WTC11 (cell line): Measurements from ENCODE around the gene TAL1. TPM values are rescaled to one million over a fixed set of nuclear protein-coding genes. Genes with fewer than 3 reads are reported as not detected.

Experiments used
- ATAC-seq: fragments of 200-7000 bp; cut with Tn5 transposase; 2 replicates; pipeline ENCODE4 v1.10.0; 2021; ENCODE audit warnings: mild to moderate bottlenecking, moderate library complexity
- CTCF ChIA-PET: fragments of 300-600 bp; sonication (Branson Sonifier 250); formaldehyde crosslinking; loops from one replicate; lab custom pipeline; 2021; ENCODE audit warnings: antibody characterized with exemption; lab: Charles Lee
- POLR2A ChIA-PET: fragments of 350-600 bp; sonication (Branson Sonifier 250); formaldehyde crosslinking; loops from one replicate; lab custom pipeline; 2021; ENCODE audit warnings: antibody characterized with exemption; lab: Charles Lee
- DNase-seq: peaks from one replicate; pipeline ENCODE4 v3.0.0; 2021; ENCODE audit warnings: low spot score
- H3K27ac Mint-ChIP-seq: 2 replicates; pipeline ENCODE4 v1.8.0; 2021; ENCODE audit warnings: mixed read lengths
- H3K27me3 Mint-ChIP-seq: 2 replicates; pipeline ENCODE4 v1.8.0; 2021; ENCODE audit warnings: low read depth, mild to moderate bottlenecking, moderate library complexity, mixed read lengths
- H3K36me3 Mint-ChIP-seq: 2 replicates; pipeline ENCODE4 v1.8.0; 2021; ENCODE audit warnings: mixed read lengths
- H3K4me1 Mint-ChIP-seq: 2 replicates; pipeline ENCODE4 v1.8.0; 2022; ENCODE audit warnings: mixed read lengths
- H3K4me3 Mint-ChIP-seq: 2 replicates; pipeline ENCODE4 v1.8.0; 2021; ENCODE audit warnings: mild to moderate bottlenecking, moderate library complexity, mixed read lengths
- H3K9me3 Mint-ChIP-seq: 2 replicates; pipeline ENCODE4 v1.8.0; 2021; ENCODE audit warnings: mixed read lengths
- CREM ChIP-seq: sonication (generic); formaldehyde crosslinking; IDR thresholded peaks from 2 replicates; pipeline ENCODE4 v1.8.1; 2022; ENCODE audit warnings: mild to moderate bottlenecking, missing genetic modification reagents, moderate library complexity
- FOXJ3 ChIP-seq: sonication (generic); formaldehyde crosslinking; IDR thresholded peaks from 2 replicates; pipeline ENCODE4 v1.9.0; 2021; ENCODE audit warnings: missing genetic modification reagents, mild to moderate bottlenecking, borderline replicate concordance
- FOXK1 ChIP-seq: sonication (generic); formaldehyde crosslinking; IDR thresholded peaks from 2 replicates; pipeline ENCODE4 v1.8.0; 2022; ENCODE audit warnings: mild to moderate bottlenecking, moderate library complexity, missing genetic modification reagents
- GRHL2 ChIP-seq: fragments of 250-450 bp; sonication (Bioruptor Pico); IDR thresholded peaks from 2 replicates; pipeline ENCODE4 v1.8.0; 2022; ENCODE audit warnings: mild to moderate bottlenecking, moderate library complexity; ENCODE audit not compliant: insufficient replicate concordance, severe bottlenecking
- KAT7 ChIP-seq: sonication (generic); formaldehyde crosslinking; IDR thresholded peaks from 2 replicates; pipeline ENCODE4 v1.8.1; 2023; ENCODE audit warnings: missing genetic modification reagents, mild to moderate bottlenecking, borderline replicate concordance
- MYBL2 ChIP-seq: sonication (generic); formaldehyde crosslinking; IDR thresholded peaks from 2 replicates; pipeline ENCODE4 v1.8.1; 2023; ENCODE audit warnings: mild to moderate bottlenecking, moderate library complexity, missing genetic modification reagents
- RELA ChIP-seq: sonication (generic); formaldehyde crosslinking; IDR thresholded peaks from 2 replicates; pipeline ENCODE4 v1.8.1; 2022; ENCODE audit warnings: missing genetic modification reagents, mild to moderate bottlenecking, borderline replicate concordance
- SMAD3 ChIP-seq: sonication (generic); formaldehyde crosslinking; IDR thresholded peaks from 2 replicates; pipeline ENCODE4 v1.8.0; 2022; ENCODE audit warnings: missing genetic modification reagents, mild to moderate bottlenecking, borderline replicate concordance
- SP1 ChIP-seq: sonication (generic); formaldehyde crosslinking; conservative IDR thresholded peaks from 2 replicates; pipeline ENCODE4 v1.8.1; 2022; ENCODE audit warnings: missing genetic modification reagents
- TCF7 ChIP-seq: sonication (generic); formaldehyde crosslinking; IDR thresholded peaks from 2 replicates; pipeline ENCODE4 v1.8.0; 2022; ENCODE audit warnings: mild to moderate bottlenecking, low read depth, missing genetic modification reagents, moderate library complexity
- ZNF416 ChIP-seq: fragments of 250-450 bp; sonication (Bioruptor Pico); IDR thresholded peaks from 2 replicates; pipeline ENCODE4 v1.9.0; 2021; ENCODE audit warnings: mild to moderate bottlenecking, inconsistent platforms
- total RNA-seq: library from RNA; stranded (reverse); gene quantifications from 3 replicates; pipeline ENCODE4 v1.2.3, GENCODE V29; 2021
- TF ChIP-seq, protein P1 (sequence below): sonication (generic); formaldehyde crosslinking; IDR thresholded peaks from 2 replicates; pipeline ENCODE4 v1.8.1; 2022; ENCODE audit warnings: low read depth, mild to moderate bottlenecking, moderate library complexity, missing genetic modification reagents, borderline replicate concordance
- TF ChIP-seq, protein P2 (sequence below): sonication (generic); formaldehyde crosslinking; IDR thresholded peaks from 2 replicates; pipeline ENCODE4 v1.8.0; 2023; ENCODE audit warnings: missing genetic modification reagents
- TF ChIP-seq, protein P3 (sequence below): sonication (generic); formaldehyde crosslinking; conservative IDR thresholded peaks from 2 replicates; pipeline ENCODE4 v1.8.1; 2023; ENCODE audit warnings: mild to moderate bottlenecking, low read depth, missing genetic modification reagents, moderate library complexity
- TF ChIP-seq, protein P4 (sequence below): sonication (generic); formaldehyde crosslinking; IDR thresholded peaks from 2 replicates; pipeline ENCODE4 v1.8.1; 2023; ENCODE audit warnings: mild to moderate bottlenecking, moderate library complexity, missing genetic modification reagents
- TF ChIP-seq, protein P5 (sequence below): sonication (generic); formaldehyde crosslinking; conservative IDR thresholded peaks from 2 replicates; pipeline ENCODE4 v1.8.1; 2022; ENCODE audit warnings: mild to moderate bottlenecking, missing genetic modification reagents
- TF ChIP-seq, protein P6 (sequence below): fragments of 250-450 bp; sonication (Bioruptor Pico); conservative IDR thresholded peaks from 2 replicates; pipeline ENCODE4 v1.9.0; 2021; ENCODE audit warnings: mild to moderate bottlenecking

The TAL1 gene
- total RNA-seq, 1 experiment from 2014 or later, result 0.63 TPM

DNA sequence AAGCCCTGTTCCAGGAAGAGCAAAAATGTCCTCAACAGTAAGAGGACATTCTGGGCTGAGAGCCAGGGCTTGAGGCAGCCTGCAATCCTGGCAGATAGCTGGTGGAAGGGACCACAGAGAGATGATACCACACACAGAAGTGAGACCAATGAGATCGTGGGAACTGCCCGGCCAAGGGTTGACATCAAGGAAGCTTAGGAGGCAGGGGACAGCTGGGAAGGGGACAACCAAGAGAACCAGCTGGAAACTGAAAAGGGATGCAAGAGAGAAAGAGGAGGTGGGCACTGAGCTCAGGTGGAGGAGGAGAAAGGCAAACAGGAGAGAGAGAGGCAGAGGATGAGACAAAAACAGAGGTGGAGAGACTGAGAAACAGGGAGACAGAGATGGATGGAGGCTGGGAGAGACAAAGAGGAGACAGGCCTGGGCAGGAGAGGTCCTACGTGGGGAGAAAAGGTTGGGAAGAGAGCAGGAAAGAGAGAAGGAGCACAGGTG lies 51.4 kb downstream of the TAL1 start (continued):
- TF ChIP-seq, protein P1, sequence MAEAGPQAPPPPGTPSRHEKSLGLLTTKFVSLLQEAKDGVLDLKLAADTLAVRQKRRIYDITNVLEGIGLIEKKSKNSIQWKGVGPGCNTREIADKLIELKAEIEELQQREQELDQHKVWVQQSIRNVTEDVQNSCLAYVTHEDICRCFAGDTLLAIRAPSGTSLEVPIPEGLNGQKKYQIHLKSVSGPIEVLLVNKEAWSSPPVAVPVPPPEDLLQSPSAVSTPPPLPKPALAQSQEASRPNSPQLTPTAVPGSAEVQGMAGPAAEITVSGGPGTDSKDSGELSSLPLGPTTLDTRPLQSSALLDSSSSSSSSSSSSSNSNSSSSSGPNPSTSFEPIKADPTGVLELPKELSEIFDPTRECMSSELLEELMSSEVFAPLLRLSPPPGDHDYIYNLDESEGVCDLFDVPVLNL (CRISPR knock-in tag), result no peak
- TF ChIP-seq, protein P2, sequence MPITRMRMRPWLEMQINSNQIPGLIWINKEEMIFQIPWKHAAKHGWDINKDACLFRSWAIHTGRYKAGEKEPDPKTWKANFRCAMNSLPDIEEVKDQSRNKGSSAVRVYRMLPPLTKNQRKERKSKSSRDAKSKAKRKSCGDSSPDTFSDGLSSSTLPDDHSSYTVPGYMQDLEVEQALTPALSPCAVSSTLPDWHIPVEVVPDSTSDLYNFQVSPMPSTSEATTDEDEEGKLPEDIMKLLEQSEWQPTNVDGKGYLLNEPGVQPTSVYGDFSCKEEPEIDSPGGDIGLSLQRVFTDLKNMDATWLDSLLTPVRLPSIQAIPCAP (CRISPR knock-in tag), result no peak
- no peak for TF ChIP-seq GRHL2 (CRISPR knock-in tag)
- TF ChIP-seq KAT7, result no peak
- no peak for TF ChIP-seq SP1
- TF ChIP-seq, protein P3, sequence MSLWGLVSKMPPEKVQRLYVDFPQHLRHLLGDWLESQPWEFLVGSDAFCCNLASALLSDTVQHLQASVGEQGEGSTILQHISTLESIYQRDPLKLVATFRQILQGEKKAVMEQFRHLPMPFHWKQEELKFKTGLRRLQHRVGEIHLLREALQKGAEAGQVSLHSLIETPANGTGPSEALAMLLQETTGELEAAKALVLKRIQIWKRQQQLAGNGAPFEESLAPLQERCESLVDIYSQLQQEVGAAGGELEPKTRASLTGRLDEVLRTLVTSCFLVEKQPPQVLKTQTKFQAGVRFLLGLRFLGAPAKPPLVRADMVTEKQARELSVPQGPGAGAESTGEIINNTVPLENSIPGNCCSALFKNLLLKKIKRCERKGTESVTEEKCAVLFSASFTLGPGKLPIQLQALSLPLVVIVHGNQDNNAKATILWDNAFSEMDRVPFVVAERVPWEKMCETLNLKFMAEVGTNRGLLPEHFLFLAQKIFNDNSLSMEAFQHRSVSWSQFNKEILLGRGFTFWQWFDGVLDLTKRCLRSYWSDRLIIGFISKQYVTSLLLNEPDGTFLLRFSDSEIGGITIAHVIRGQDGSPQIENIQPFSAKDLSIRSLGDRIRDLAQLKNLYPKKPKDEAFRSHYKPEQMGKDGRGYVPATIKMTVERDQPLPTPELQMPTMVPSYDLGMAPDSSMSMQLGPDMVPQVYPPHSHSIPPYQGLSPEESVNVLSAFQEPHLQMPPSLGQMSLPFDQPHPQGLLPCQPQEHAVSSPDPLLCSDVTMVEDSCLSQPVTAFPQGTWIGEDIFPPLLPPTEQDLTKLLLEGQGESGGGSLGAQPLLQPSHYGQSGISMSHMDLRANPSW (CRISPR knock-in tag), result no peak

DNA sequence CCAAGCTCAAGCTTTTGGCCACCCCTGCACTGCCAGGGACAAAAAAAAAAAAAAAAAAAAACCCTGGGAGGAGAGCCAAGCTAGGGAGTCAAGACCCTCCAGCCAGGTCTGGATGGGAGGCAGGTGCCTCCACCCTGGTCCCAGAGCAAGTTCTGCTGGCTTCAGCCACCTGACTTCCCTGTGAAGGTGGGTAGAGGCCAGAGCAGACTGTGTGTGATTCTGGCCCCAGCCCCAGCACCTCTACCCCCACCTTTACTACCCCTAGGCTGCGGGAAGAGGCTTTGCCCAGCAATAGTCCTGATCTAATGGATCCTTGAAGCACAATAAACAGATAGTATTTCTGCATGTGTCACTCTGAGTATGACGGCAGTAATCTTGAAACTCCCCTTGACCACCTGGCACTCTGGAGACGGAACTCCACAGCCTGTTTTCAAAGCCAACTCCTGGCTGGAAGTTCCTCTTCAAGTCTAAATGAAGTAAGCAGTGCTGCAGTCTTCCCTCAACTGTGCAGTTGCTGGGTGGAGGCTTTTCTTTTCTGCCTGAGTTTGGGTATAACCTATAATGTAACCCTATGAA lies 51.9 kb downstream of the TAL1 start:
- TF ChIP-seq, protein P4, sequence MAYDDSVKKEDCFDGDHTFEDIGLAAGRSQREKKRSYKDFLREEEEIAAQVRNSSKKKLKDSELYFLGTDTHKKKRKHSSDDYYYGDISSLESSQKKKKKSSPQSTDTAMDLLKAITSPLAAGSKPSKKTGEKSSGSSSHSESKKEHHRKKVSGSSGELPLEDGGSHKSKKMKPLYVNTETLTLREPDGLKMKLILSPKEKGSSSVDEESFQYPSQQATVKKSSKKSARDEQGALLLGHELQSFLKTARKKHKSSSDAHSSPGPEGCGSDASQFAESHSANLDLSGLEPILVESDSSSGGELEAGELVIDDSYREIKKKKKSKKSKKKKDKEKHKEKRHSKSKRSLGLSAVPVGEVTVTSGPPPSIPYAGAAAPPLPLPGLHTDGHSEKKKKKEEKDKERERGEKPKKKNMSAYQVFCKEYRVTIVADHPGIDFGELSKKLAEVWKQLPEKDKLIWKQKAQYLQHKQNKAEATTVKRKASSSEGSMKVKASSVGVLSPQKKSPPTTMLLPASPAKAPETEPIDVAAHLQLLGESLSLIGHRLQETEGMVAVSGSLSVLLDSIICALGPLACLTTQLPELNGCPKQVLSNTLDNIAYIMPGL (CRISPR knock-in tag), result no peak
- TF ChIP-seq RELA (CRISPR knock-in tag) (no peak), FOXJ3 (CRISPR knock-in tag) (no peak), MYBL2 (no peak)
- TF ChIP-seq, protein P5, sequence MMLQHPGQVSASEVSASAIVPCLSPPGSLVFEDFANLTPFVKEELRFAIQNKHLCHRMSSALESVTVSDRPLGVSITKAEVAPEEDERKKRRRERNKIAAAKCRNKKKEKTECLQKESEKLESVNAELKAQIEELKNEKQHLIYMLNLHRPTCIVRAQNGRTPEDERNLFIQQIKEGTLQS (CRISPR knock-in tag), result no peak
- H3K9me3 Mint-ChIP-seq, result no peaks in the 10 kb centered on the region
- no peak overlapping the region for H3K27ac Mint-ChIP-seq
- H3K4me1 Mint-ChIP-seq, result peaks cover 21% of the 10 kb centered on the region
- CTCF ChIA-PET, result interaction anchor here (0.6 to 4.8 kb wide), 33 partner anchors 11 to 576 kb away, joined by 3 to 152 read pairs (median 10); partner anchors contain the start of genes CYP4X1, FOXD2, MKNK1 and PDZK1IP1
- DNase-seq (no peak), ATAC-seq (no peak)
- POLR2A ChIA-PET, result interaction anchor here (1.4 to 1.9 kb wide), 2 partner anchors 13 to 154 kb away, joined by 6 read pairs; partner anchors contain the start of gene CMPK1
- H3K4me3 Mint-ChIP-seq, result no peak overlapping the region; the same call in 1 of the 2 replicates
- peaks cover 39% of the 10 kb centered on the region for H3K27me3 Mint-ChIP-seq
- no peaks in the 10 kb centered on the region for H3K36me3 Mint-ChIP-seq

DNA sequence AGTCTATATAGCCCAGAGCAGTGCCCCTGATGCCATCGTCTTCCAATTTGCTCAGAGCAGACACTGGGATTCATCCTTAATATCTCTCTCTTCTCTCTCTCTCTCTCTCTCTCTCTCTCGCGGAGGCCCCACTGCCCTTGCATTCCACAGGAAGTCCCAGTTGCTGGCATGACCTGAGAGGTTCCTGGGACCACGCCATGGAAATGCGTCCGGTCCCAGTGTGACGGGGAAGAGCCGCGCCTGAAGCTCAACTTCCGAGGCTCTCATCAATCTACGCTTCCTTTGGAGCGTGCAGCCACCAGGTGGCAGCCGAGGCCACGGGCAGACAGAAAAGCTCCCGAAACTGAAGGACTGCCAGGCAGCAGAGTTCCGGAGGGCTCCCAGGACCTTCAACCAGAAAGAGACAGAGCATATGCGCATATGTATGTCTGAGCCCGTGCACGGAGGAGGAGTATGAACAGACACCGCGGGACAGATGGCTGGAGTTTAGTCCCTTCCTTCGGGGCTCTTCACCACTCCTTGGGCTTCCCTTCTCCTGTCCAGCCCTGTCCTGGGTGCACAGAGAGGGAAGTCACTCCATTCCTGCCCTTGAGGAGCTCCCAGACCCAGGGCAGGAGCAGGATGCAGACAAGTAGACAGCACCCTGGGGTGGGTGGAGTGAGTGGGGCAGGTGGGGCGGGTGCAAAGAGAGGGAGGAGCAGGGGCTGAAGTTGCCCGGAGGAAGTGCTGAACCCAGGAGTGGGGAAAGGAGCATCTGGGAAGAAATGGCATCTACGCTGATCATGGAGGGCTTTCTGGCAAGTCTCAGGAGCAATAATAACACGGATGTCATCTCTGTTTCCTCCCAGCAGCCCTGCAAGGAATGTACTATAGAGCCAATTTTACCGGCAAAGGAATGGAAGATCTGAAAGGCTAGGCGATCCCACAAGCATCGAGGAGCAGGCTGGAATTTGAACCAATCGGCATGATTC lies 52.7 kb downstream of the TAL1 start:
- H3K9me3 Mint-ChIP-seq, result no peaks in the 10 kb centered on the region
- no peaks in the 10 kb centered on the region for H3K36me3 Mint-ChIP-seq
- H3K27me3 Mint-ChIP-seq, result peaks cover 36% of the 10 kb centered on the region
- DNase-seq (peak; percentile 94), ATAC-seq (peak; percentile 81)
- H3K4me3 Mint-ChIP-seq, result peak overlapping the region; percentile 79
- ChIA-PET POLR2A (interaction anchor here (0.9 to 1.9 kb wide), 4 partner anchors 11 to 155 kb away, joined by 3 to 7 read pairs (median 6); partner anchors contain the start of genes CMPK1, PDZK1IP1 and STIL), CTCF (interaction anchor here (0.5 to 4.8 kb wide), 62 partner anchors 12 to 1367 kb away, joined by 3 to 152 read pairs (median 5); partner anchors contain the start of genes CMPK1, CYP4X1, FOXD2 and MKNK1)
- H3K27ac Mint-ChIP-seq, result peak overlapping the region; percentile 76
- H3K4me1 Mint-ChIP-seq, result peaks cover 22% of the 10 kb centered on the region
- TF ChIP-seq TCF7 (CRISPR knock-in tag) (0 out of 2 replicates have a peak, but pooled peaks have one; percentile 21), SP1 (peak; percentile 60; the same call in 1 of the 2 replicates), FOXK1 (CRISPR knock-in tag) (peak; percentile 85), SMAD3 (0 out of 2 replicates have a peak, but pooled peaks have one; percentile 52), CREM (CRISPR knock-in tag) (peak; percentile 96), ZNF416 (no peak)
- TF ChIP-seq, protein P6, sequence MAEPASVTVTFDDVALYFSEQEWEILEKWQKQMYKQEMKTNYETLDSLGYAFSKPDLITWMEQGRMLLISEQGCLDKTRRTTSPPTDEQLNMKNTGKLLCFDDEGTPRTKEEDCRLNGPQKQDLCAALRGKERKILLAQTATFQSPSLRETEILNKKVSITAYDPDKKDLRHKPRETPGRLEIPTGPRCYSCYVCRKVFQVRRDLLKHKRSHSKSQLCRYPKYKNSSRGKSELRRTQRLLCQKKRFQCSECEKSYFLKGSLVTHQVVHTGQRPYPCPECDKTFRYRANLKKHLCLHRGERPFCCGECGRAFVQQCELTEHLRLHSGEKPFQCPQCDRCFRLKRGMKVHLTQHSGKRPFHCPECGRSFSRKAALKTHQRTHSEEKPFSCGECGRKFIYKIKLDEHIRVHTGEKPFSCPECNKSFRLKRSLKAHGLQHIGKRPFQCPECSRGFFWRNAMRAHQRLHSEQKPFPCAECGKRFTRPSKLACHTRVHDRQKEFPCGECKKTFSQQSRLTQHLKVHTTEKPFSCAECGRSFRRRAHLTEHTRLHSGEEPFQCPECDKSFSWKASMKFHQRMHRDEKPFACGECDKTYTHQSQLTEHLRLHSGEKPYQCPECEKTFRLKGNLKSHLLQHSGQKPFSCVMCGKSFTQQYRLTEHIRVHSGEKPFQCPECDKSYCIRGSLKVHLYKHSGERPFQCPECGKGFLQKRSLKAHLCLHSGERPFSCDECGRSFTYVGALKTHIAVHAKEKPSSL (CRISPR knock-in tag), result no peak
- TF ChIP-seq, protein P4 (CRISPR knock-in tag), result 0 out of 2 replicates have a peak, but pooled peaks have one; percentile 28
